GM10847 (cell line): ENCODE measurements around the gene OSTM1.

Experiments
- POLR2A ChIP-seq: IDR thresholded peaks from 2 replicates; pipeline ENCODE4 v1.6.1; 2011; ENCODE audit not compliant: insufficient read length; ENCODE audit errors: extremely low read depth

OSTM1 gene

DNA sequence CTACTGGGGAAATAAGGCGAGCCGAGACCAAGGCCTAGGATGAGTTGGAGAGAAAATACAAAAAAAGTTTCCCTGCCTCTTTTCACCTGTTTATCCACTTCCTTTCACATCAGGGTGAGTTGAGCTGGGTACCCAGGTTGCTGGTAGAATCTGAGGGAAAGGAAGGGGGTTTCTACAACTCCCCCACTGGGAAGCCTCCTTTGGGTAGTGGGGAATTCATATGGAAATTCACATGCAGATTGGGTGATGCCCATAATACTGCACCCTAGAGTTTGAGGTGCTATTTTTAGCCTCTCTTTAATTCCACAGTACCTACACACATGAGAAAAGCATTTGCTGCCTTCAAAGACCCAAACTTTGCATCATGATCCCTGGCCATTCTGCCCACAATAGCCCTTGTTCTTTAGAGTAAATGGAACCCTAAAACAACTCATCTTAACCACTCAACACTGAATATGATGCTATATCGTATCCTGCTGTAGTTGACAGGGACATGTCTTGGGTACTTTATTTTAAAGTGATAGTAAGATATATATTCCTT lies 2.7 kb downstream of the OSTM1 start:
- TF ChIP-seq POLR2A, result no peak

DNA sequence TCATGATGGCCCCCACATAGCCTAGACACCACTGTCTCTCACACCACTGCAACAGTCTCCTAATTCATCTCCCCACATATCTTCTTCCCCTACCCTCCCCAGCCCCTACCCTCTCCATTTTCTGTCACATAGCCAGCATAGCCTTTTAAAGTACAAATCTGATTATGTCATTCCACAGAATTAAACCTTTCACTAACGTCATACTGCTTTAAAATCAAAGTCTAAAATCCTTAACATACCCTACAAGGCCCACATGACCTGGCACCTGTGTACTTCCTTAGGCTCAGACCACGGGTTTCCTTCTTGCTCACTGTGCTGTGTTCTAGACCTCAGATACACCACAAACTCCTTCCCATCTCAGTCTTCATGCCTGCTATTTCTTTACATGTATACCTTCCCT lies 5.9 kb downstream of the OSTM1 start:
- TF ChIP-seq POLR2A, result no peak

DNA sequence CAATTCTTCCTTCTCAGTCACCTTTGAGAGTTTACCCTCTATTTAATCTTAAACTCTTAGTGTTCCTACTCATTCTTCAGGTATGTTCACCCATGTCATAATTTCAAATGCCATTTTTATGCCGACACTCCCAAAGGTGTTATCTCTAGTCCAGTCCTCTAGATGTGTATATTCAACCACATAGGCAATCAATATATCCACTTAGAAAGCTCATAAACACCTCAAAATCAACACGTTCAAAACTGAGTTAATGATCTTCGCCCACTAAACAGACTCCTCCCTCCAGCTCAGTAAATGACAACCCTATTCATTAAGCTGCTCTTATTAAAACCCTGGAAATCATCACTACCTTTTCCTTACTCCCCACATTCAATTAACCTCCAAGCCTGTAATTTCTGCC lies 6.4 kb downstream of the OSTM1 start:
- TF ChIP-seq POLR2A, result no peak

DNA sequence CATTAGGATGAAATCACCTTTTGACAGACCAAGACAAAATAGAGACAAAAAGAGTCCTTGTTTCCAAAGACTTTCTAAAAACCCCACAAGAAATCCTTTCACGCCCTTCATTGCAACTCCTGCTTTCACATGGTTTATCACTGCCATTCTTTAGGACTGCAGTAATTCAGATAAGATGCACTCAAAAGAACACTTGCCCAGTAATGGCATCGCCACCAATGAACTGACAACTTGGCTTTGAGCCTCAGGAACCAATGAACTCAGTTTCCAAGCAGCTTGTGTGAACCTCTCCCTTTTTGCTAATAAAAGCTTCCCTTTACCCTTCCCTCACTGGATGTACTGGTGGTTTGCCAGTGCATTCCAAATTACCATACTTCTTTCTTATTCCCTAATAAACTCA lies 21.8 kb downstream of the OSTM1 start:
- no peak for TF ChIP-seq POLR2A

DNA sequence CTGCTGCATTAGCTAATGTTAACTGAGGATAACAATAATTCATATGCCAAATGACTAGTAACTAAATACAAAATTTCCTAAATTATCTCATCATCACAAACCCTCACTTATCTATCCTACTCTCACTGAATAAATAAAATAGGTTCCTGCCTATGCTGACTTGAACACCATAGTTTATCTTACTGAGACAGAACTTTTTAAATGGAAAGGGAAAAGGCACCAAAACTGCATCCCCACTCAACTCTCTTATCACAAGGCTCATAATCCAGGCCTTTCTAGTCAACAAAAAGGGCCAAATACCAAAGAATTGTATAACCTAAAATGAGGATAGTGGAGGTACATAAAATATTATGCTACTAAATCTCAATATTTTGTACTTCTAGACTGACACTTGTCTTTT lies 23.1 kb downstream of the OSTM1 start:
- TF ChIP-seq POLR2A, result no peak

DNA sequence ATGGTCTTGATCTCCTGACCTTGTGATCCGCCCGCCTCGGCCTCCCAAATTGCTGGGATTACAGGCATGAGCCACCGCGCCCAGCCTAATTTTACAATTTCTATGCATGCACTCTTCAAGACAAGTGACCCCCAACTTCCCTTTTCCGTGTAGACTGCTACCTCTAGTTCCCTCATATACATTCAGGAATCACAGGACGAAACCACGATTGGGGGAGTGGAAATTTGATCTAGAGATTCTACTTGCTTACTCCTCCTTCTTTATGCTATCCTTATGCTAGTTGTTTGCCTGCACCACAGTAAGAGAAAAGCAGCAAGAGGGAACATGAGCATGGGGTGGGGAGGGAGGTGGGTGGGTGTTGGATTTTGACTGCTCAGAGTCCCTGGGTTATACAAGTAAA lies 34.9 kb downstream of the OSTM1 start:
- no peak for TF ChIP-seq POLR2A

DNA sequence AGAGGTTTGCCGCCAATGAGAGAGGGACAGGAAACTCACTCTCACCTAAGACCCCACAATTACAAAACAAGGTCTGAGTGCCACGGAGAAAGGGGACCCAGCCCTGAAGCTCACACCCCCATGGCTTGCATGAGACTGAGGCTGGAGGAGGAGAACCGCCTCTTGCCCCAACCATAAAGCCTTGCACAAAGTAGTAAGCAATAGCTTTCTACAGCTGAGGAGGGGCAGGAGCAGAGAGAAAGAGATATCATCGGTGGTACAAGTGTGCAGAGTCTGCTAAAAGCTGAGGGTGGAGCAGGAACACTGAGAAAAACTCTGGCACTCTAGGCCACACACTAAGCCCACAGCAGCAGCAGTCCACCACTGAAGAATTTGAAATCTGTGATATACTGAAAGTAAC lies 37.7 kb downstream of the OSTM1 start:
- no peak for TF ChIP-seq POLR2A

DNA sequence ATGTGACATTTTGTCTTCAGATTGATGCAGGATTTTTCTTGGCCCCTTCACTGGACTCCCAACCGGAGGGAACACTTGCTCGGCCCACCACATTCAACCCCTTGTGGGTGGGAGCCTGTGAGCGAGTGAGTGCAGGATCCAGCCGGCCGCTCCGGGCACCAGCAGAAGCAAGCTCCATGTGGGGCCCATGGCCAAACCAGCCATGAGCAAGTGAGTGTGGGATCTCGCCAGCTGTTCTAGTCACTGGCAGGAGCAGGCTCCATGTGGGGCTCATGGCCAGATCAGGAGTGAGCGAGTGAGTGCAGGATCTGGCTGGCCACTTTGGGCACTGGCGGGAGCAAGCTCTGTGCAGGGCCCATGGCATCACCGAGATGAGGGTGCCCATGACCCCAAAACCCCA lies 42.6 kb downstream of the OSTM1 start:
- TF ChIP-seq POLR2A, result no peak

DNA sequence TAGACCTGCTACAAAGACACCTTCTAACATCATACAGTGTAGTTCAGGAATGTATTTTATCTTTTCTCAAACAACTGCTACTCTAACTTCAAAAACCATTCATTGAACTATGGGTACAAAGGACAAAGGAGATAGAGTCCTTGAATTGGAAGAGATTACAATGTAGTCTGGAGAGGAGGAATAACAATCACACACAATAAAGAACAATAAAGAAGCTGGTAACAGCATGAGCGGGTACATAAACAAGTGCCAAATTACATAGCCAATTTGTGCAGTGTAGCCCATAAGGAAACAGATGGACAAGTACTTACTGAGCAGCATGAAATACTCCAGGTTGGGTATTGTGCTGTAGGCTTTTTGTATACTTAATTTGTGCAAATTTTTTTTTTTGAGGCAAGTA lies 44.3 kb downstream of the OSTM1 start:
- TF ChIP-seq POLR2A, result no peak

DNA sequence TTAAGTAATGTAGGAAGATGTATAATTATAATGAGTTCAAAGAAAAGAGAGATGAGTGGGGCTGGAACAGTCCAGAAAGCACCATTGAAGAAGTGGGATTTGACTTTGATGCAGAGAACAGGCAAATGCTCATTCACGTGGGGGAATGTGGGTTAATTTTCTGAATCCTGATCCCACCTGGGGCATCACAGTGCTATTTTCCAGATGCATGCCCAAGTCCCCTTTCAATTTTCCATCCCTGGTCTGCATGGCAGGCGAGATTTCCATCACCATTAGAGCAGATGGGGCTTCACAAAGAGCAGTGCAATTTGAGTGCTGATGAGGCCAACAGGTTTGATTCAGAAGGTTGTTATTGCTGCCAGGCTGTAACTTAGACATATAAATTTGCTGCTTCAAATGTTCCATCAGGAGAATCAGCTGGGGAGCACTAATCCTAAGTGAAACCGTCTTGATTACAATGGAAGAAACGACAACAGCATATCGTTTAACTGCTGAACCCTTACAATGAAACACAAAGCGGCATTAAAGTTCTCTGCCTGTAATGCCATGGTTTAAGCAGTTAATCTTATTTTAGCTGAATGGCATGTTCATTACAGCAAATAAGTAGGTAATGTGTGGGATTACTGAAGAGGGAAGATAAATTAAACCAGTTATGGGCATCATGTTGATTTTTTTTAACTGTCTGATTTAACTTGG lies 45.2 kb downstream of the OSTM1 start:
- no peak for TF ChIP-seq POLR2A

DNA sequence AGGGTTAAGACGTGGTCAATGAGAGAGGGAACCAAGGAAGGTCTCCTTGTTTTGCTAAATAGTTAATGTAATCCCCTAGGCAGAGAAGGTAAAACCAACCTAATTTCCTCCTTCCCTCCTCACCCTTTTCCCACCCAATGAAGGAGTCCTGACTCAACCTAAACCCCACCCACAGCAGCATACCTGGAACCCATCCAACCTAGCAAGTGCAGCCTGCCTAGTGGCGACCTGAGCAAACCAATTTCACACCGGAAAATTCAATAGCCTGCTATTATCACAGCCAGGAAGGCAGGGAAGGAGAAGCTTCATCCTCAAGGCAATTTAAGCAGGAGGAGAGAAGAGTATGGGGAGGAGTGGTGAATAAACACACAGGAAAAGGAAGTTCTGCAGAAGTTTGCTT lies 46.9 kb downstream of the OSTM1 start:
- TF ChIP-seq POLR2A, result no peak

DNA sequence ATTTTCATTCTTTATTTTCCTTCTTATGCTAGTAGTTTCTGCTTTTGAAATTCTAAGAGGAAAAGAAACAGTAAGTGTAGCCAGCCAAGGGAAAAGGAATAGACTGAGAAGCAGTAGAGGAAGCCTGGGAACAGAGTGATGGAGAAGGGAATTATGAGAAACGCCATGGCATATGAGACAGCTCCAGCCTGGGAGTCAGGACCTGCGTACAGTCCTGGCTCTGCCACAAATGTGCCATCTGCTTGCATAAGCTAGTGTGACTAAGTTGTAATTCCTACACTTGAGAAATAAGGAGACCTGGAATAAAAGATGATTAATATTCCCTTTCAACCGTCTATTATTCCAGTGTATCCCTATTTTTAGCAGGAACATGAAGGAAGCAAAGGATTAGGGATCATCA lies 47.5 kb downstream of the OSTM1 start:
- no peak for TF ChIP-seq POLR2A

DNA sequence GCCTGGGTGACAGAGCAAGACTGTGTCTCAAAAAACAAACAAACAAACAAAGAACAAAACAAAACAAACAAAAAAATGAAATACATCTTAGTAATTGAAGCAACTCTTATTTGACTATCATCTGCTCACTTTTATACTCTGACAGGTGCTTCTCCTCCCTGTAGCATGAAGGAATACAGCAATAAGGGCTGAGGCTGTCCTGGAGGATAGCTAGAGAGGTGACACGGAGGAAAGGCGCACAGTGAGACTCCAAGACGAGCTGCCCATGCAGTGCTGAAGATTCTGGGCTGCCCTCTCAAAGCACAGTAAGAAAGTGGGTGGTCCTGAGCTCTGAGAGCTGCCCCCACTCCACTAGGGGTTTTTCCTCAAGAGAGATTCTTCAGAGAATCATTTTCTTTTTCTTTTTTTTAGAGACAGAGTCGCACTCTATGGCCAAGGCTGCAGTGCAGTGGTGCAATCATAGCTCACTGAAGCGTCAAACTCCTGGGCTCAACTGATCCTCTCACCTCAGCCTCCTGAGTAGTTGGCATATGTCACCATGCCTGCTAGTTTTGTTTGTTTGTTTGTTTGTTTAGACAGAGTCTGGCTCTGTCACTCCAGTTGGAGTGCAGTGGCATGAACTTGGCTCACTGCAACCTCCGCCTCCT lies 50.0 kb downstream of the OSTM1 start:
- TF ChIP-seq POLR2A, result no peak

DNA sequence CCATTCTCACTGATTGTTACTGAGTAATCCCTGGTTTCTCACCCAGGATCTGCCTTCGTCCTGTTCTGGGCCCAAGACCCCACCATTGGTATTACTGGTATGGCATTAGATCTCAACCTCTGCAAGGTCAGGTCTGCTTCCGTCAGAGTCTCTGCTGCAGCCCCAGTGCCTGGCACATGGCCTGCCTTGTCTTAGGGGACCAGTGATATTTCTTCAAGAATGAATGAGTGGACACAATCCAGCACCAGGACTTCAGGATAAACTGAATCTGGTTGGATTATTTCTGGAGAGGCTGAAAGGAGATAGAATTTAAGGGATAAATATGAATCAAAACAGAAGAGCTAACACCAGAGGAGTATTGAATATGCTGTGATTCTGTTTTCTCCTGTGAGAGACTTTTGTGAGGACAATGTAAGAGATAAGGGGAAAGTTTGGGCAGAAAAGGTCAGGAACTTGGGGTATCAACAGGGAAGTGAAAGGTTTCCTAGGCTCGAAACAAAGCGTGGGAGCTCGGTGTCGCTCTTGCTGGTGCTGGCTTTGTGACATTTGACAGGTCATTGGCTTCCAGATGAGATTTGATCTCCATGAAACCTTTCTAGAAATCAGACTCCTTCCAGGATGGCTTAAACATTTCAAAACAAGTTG lies 53.9 kb downstream of the OSTM1 start:
- no peak for TF ChIP-seq POLR2A

DNA sequence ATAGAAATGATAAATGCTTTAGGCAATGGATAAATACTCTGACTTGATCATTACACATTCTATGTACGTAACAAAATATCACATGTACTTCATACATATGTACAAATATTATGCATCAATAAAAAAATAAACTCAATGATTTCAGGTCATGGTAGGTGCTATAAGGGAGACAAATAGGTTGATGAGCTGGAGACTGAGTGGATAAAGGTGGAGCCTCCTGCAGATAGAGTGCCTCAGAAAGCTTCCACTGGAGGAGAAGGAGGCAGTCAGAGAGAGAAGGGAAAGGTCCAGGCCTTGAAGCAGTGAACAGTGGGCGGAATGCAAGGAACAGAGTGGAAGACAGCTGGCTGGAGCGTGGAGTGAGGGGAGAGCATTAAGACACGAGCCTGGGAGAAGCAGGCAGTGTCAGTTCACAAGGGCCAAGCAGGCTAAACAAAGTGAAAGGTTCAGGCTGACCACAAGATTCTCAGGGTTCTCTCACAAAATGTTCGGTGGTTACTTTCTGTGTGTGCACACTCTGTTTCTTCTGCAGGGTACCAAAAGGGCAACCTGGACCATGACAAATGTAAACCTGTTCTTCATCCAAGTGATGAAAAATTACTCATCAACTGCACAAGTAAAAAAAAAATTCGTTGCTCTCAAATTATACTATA lies 60.6 kb downstream of the OSTM1 start:
- TF ChIP-seq POLR2A, result no peak

DNA sequence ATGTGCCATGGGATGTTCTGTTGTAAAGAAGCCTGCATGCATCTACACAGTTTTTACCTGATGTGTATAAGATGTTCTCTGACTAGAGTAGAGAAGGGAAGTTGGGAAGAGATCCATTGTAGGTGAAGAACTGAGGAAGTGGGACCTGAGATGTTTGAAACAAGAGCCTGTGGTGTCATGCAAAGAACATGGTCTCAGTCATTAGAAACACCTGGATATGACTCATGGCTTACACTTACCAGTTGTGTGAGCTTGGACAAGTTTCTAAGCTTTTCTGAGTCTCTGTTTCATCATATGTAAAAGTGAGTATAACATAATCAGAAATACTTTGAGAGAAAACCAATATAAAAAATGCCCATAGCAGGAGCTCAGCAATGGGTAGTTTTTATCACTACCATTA lies 64.6 kb downstream of the OSTM1 start:
- TF ChIP-seq POLR2A, result no peak
